GM12873 (cell line): ENCODE data around the gene TGFBRAP1.

ENCODE experiments used
- TF ChIP-seq, protein P1 (sequence below): IDR thresholded peaks from 2 replicates; pipeline ENCODE4 v1.5.1; 2012; ENCODE audit warnings: low read depth, mild to moderate bottlenecking, moderate library complexity, low read length, control low read depth; ENCODE audit not compliant: insufficient read depth; ENCODE audit errors: missing control alignments

Gene TGFBRAP1

DNA sequence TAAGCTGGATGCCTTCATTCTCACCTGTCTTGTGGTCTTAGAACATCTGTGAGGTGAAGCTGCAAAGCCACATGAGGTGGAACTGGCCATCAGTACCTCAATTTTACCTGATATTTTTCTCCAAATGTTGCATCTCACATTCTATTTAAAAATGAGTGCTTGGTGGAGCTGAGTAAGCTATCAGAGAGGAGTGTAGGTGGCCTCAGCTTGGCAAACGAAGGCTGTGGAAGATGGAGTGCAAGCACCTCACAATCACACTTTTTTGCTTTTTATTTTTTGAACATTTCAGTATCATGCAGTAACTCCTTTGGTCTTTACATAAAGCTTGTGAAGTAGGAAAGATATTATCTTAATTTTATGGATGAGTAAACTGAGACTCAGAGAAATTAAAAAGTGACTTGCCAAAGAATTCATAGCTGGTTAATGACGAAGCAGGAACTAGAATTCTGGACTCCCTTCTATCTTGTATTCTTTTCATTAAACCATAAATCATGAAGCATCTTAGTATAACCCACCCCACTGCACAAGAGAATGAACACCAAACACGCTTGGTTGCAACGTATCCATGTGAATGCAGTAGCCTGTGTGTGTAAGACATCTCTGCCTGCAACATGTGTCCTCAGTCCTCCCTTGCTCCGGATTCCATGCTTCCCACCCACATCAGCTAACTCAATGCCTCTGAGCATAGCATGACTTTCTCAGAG lies 35.1 kb upstream of the TGFBRAP1 start:
- TF ChIP-seq, protein P1, sequence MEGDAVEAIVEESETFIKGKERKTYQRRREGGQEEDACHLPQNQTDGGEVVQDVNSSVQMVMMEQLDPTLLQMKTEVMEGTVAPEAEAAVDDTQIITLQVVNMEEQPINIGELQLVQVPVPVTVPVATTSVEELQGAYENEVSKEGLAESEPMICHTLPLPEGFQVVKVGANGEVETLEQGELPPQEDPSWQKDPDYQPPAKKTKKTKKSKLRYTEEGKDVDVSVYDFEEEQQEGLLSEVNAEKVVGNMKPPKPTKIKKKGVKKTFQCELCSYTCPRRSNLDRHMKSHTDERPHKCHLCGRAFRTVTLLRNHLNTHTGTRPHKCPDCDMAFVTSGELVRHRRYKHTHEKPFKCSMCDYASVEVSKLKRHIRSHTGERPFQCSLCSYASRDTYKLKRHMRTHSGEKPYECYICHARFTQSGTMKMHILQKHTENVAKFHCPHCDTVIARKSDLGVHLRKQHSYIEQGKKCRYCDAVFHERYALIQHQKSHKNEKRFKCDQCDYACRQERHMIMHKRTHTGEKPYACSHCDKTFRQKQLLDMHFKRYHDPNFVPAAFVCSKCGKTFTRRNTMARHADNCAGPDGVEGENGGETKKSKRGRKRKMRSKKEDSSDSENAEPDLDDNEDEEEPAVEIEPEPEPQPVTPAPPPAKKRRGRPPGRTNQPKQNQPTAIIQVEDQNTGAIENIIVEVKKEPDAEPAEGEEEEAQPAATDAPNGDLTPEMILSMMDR, result no peak

DNA sequence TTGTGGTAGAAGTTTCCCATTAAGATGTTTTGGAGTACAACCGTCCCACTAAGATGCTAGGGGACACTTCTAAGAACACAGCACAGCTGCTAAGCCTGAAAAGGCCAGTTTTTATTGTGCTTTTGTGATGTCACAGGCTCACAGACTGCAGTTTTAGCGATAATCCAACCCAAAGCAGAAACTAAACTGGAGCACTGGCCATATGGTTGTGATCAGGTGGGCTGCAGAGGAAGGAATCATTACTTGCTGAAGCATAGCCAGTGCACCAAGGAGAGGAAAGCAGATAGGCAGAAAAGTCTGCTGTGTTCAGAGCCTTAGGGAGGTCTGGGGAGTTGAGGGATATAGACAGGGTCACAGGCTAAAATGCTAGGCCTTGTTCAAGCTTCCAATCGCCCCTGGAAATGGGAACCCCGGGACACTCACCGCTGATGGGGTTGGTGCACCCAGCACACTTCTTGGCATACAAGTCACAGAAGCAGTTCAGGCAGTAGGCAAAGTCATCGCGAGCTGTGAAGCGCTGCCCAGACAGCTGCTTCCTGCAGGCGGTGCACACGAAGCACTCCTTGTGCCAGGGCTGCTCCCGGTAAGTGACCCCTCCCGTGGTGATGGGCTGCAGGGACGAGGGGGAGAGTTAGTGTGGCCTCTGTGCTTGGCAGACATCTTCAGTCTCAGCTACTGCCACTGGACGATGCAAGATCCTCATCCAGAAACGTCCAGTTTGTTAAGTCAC lies 33.5 kb upstream of the TGFBRAP1 start:
- TF ChIP-seq, protein P1, result no peak

DNA sequence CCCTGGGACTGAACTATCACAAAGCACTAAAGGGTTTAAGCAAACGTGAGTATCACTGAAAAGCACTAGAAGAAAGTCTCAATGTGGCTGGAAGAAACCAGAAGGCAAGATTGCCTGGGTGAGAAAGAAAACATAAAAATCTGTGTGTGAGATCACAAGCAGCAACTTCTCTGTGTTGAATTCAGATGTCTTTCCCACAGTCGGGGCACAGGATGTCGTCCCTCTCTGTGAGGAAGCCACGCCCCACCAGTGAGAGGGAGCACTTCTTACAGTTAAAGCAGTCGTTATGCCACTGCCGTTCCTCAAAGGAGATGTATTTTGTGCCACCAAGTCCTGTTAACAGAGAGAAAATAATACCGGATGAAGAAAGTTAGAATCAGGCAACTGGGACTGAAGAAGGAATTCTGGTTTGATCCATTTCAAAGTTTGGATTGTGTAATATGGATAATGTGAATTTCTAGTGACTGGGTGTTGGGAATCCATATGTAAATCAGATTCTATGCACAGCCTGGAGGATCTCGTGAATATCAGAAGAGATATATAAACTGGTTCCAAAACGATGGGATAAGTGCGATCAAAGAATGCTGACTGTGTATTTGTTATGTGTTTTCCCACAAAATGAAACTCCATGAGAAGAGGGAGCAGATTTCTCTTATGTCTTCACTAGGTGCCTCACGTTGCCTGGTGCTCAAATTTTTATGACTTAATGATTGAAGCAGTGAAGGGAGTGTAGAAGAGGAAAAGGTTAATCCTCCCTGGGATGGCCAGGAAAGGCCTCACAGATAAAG lies 31.8 kb upstream of the TGFBRAP1 start:
- TF ChIP-seq, protein P1, result no peak

DNA sequence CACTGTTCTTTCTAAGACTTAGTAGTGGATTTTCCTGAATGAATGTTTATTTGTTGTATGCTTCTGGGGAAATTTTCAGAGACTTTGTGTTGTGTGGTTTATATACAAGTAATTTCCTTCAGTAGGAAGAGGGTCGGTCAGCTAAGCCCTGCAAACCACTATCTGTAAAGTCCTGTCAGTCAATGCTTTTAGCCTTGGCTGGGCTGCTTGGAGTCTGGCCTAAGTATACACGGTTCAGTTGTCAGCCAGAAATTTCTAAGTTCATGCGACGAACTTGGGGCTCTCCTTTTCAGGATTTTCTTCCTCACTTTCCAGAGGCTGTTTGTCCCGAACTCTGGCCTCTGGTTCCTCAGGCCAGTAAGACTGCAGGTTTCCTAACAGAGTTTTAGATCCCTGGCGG lies 29.1 kb upstream of the TGFBRAP1 start:
- TF ChIP-seq, protein P1, result no peak

DNA sequence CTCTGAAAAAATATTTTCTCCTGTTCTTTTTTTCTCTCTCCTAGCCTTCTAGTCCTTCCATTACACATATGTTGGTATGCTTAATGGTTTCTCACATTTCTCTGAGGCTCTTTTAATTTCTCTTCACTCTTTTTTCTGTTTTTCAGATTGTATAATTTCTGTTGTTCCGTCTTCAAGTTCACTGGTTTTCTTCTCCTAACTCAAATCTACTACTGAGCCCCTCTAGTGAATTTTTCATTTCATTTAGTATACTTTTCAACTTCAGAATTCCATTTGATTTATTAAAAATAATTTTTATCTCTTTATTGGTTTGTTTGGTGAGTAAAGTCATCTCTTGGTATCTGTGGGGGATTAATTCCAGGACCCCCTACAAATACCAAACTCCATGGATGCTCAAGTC lies 27.6 kb upstream of the TGFBRAP1 start:
- TF ChIP-seq, protein P1, result no peak

DNA sequence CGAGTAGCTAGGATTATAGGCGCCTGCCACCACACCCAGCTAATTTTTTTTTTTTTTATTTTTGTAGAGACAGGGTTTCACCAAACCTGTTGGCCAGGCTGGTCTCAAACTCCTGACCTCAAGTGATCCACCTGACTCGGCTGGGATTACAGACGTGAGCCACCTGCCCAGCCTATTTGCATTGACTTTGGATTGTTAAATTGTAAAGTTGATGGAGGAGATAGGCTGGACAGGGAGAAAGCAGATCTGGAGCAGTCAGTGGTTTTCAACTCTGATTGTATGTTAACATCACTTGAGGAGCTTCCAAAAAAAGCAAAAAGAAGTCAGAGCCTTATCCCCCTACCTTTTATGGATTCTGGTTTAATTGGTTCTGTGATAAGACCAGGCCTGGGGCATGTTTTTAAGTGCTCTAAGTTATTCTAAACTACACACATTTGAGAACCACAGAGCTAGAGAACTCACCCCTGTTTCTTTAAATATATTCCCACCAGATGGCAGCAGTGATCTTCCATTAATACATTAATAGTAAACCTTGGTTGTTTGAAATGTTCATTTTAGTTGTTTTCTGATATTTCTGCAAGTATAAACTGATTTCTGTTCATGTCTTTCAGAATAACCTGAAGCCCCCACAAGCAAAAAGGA lies 15.3 kb upstream of the TGFBRAP1 start:
- TF ChIP-seq, protein P1, result peak; percentile 22
